Stimulated activated naive CD8-positive, alpha-beta T cell treated with anti-CD3 and anti-CD28 coated beads, Interleukin-15, Interleukin-2, amounts not matched to agents 100 ng/mL and 50 ng/mL, for 24 hours (primary cell): Measurements from ENCODE around the gene HSP90AB1.
A peak's percentile ranks its signal among the peaks of the same experiment; 100 is the strongest.

Experiments used
- H3K27ac Mint-ChIP-seq: one replicate; pipeline ENCODE4 v1.8.0; 2021; ENCODE audit warnings: mild to moderate bottlenecking, mixed read lengths
- H3K27me3 Mint-ChIP-seq: one replicate; pipeline ENCODE4 v1.8.0; 2021; ENCODE audit warnings: mixed read lengths
- H3K36me3 Mint-ChIP-seq: one replicate; pipeline ENCODE4 v1.8.0; 2021; ENCODE audit warnings: low read depth, mixed read lengths
- H3K4me1 Mint-ChIP-seq: one replicate; pipeline ENCODE4 v1.8.0; 2021; ENCODE audit warnings: low read depth, mixed read lengths
- H3K4me3 Mint-ChIP-seq: one replicate; pipeline ENCODE4 v1.8.0; 2021; ENCODE audit warnings: mild to moderate bottlenecking, mixed read lengths
- H3K9me3 Mint-ChIP-seq: one replicate; pipeline ENCODE4 v1.8.0; 2021; ENCODE audit warnings: mixed read lengths

Gene HSP90AB1

GRCh38 chr6:44286747-44287146 lies 39.8 kb downstream of the HSP90AB1 start:
- no peaks in the 10 kb centered on the region for H3K9me3 Mint-ChIP-seq
- no peak overlapping the region for H3K27ac Mint-ChIP-seq
- no peaks in the 10 kb centered on the region for H3K36me3 Mint-ChIP-seq
- no peak overlapping the region for H3K4me3 Mint-ChIP-seq
- H3K27me3 Mint-ChIP-seq: peaks cover 50% of the 10 kb centered on the region
- no peaks in the 10 kb centered on the region for H3K4me1 Mint-ChIP-seq

GRCh38 chr6:44289726-44290260 lies 42.9 kb downstream of the HSP90AB1 start:
- no peaks in the 10 kb centered on the region for H3K4me1 Mint-ChIP-seq
- no peaks in the 10 kb centered on the region for H3K36me3 Mint-ChIP-seq
- H3K27me3 Mint-ChIP-seq: peaks cover 62% of the 10 kb centered on the region
- no peaks in the 10 kb centered on the region for H3K9me3 Mint-ChIP-seq
- H3K27ac Mint-ChIP-seq: no peak overlapping the region
- no peak overlapping the region for H3K4me3 Mint-ChIP-seq

GRCh38 chr6:44291841-44292240 lies 44.9 kb downstream of the HSP90AB1 start:
- Mint-ChIP-seq H3K9me3 (no peaks in the 10 kb centered on the region), H3K4me1 (no peaks in the 10 kb centered on the region), H3K27me3 (peaks cover 79% of the 10 kb centered on the region), H3K27ac (no peak overlapping the region), H3K4me3 (no peak overlapping the region), H3K36me3 (no peaks in the 10 kb centered on the region)

GRCh38 chr6:44292661-44293365 lies 45.9 kb downstream of the HSP90AB1 start:
- H3K27me3 Mint-ChIP-seq: peaks cover 74% of the 10 kb centered on the region
- H3K27ac Mint-ChIP-seq: no peak overlapping the region

GRCh38 chr6:44294832-44295791 lies 48.2 kb downstream of the HSP90AB1 start:
- Mint-ChIP-seq H3K4me3 (no peak overlapping the region), H3K36me3 (peaks cover 1% of the 10 kb centered on the region), H3K4me1 (peaks cover 3% of the 10 kb centered on the region), H3K27ac (no peak overlapping the region), H3K27me3 (peaks cover 65% of the 10 kb centered on the region), H3K9me3 (no peaks in the 10 kb centered on the region)

More at GRCh38 chr6:44292661-44293365, 45.9 kb downstream of the HSP90AB1 start:
- Mint-ChIP-seq H3K4me1 (peaks cover 1% of the 10 kb centered on the region), H3K36me3 (no peaks in the 10 kb centered on the region), H3K4me3 (no peak overlapping the region), H3K9me3 (no peaks in the 10 kb centered on the region)

- no peak overlapping the region for H3K27ac Mint-ChIP-seq
- H3K9me3 Mint-ChIP-seq: no peaks in the 10 kb centered on the region
- peaks cover 3% of the 10 kb centered on the region for H3K4me1 Mint-ChIP-seq
- peaks cover 46% of the 10 kb centered on the region for H3K27me3 Mint-ChIP-seq
- H3K36me3 Mint-ChIP-seq: peaks cover 11% of the 10 kb centered on the region
- H3K4me3 Mint-ChIP-seq: peak overlapping the region; percentile 53
Observed at GRCh38 chr6:44297063-44298038, 50.5 kb downstream of the HSP90AB1 start.

GRCh38 chr6:44298055-44298803 lies 51.3 kb downstream of the HSP90AB1 start:
- Mint-ChIP-seq H3K9me3 (no peaks in the 10 kb centered on the region), H3K36me3 (peaks cover 12% of the 10 kb centered on the region), H3K4me3 (peak overlapping the region; percentile 53), H3K27me3 (peaks cover 40% of the 10 kb centered on the region), H3K4me1 (peaks cover 3% of the 10 kb centered on the region), H3K27ac (no peak overlapping the region)

- H3K27me3 Mint-ChIP-seq: peaks cover 33% of the 10 kb centered on the region
- no peak overlapping the region for H3K4me3 Mint-ChIP-seq
- no peak overlapping the region for H3K27ac Mint-ChIP-seq
- no peaks in the 10 kb centered on the region for H3K9me3 Mint-ChIP-seq
- H3K36me3 Mint-ChIP-seq: peaks cover 18% of the 10 kb centered on the region
- H3K4me1 Mint-ChIP-seq: peaks cover 3% of the 10 kb centered on the region
Observed at GRCh38 chr6:44298864-44299263, 52.0 kb downstream of the HSP90AB1 start.

GRCh38 chr6:44300292-44300823 lies 53.5 kb downstream of the HSP90AB1 start:
- Mint-ChIP-seq H3K36me3 (peaks cover 21% of the 10 kb centered on the region), H3K9me3 (no peaks in the 10 kb centered on the region), H3K27ac (no peak overlapping the region), H3K4me1 (peaks cover 3% of the 10 kb centered on the region), H3K27me3 (peaks cover 24% of the 10 kb centered on the region), H3K4me3 (no peak overlapping the region)

GRCh38 chr6:44301106-44301505 lies 54.2 kb downstream of the HSP90AB1 start:
- Mint-ChIP-seq H3K27ac (no peak overlapping the region), H3K4me3 (no peak overlapping the region), H3K36me3 (peaks cover 26% of the 10 kb centered on the region), H3K27me3 (peaks cover 17% of the 10 kb centered on the region), H3K4me1 (peaks cover 3% of the 10 kb centered on the region), H3K9me3 (no peaks in the 10 kb centered on the region)

GRCh38 chr6:44301782-44302564 lies 55.1 kb downstream of the HSP90AB1 start:
- H3K27ac Mint-ChIP-seq: no peak overlapping the region
- peaks cover 3% of the 10 kb centered on the region for H3K4me1 Mint-ChIP-seq
- H3K36me3 Mint-ChIP-seq: peaks cover 26% of the 10 kb centered on the region
- no peaks in the 10 kb centered on the region for H3K9me3 Mint-ChIP-seq
- no peak overlapping the region for H3K4me3 Mint-ChIP-seq
- peaks cover 8% of the 10 kb centered on the region for H3K27me3 Mint-ChIP-seq

GRCh38 chr6:44302856-44303255 lies 56.0 kb downstream of the HSP90AB1 start:
- peaks cover 28% of the 10 kb centered on the region for H3K36me3 Mint-ChIP-seq
- no peaks in the 10 kb centered on the region for H3K9me3 Mint-ChIP-seq
- H3K4me3 Mint-ChIP-seq: no peak overlapping the region
- peaks cover 5% of the 10 kb centered on the region for H3K27me3 Mint-ChIP-seq
- H3K4me1 Mint-ChIP-seq: peaks cover 2% of the 10 kb centered on the region
- H3K27ac Mint-ChIP-seq: no peak overlapping the region
